Measurements from ENCODE around the gene CD1B.
"Not testable (repeated sequence)": the region's sequence is repeated elsewhere in the genome, so short reads cannot be mapped to it uniquely, and the experiment has no call there.

The CD1B gene

DNA sequence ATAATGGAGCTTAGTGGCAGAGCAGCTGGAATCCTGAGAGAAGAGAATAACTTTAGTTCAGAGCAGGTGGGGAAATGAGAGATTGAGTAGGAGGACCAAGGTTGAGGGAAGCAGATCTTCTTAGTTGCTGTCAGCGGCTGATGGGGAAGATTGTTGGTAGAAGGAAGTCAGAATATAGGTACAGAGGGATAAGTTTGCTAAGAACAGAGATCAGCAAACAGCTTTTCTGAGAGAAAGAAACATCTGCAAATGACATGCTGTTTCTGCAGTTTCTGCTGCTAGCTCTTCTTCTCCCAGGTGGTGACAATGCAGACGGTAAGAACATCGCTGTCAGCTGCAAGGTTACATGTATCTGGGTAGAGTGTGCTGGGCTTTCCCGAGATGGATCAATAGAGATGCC, 41.5 kb downstream of the CD1B start, which contains the start of gene CD1C:
Gene CD1C (plus strand): TSS at position 113 of the 400 bp plus-strand sequence. CDS start 142 bp downstream, at position 255.
- Histone ChIP-seq H3K4me3 (ENCODE audit: low read depth, low read length) (no peak within 1 kb of the TSS), H3K27ac (no peak within 1 kb of the TSS), H3K9me3 (ENCODE audit: severe bottlenecking) (no peaks in the 10 kb centered on the region), H3K27me3 (ENCODE audit: insufficient read depth, low read depth, severe bottlenecking) (peaks cover 81% of the 10 kb centered on the region), H3K36me3 (no peaks in the 10 kb centered on the region)
- TF ChIP-seq, protein P1, sequence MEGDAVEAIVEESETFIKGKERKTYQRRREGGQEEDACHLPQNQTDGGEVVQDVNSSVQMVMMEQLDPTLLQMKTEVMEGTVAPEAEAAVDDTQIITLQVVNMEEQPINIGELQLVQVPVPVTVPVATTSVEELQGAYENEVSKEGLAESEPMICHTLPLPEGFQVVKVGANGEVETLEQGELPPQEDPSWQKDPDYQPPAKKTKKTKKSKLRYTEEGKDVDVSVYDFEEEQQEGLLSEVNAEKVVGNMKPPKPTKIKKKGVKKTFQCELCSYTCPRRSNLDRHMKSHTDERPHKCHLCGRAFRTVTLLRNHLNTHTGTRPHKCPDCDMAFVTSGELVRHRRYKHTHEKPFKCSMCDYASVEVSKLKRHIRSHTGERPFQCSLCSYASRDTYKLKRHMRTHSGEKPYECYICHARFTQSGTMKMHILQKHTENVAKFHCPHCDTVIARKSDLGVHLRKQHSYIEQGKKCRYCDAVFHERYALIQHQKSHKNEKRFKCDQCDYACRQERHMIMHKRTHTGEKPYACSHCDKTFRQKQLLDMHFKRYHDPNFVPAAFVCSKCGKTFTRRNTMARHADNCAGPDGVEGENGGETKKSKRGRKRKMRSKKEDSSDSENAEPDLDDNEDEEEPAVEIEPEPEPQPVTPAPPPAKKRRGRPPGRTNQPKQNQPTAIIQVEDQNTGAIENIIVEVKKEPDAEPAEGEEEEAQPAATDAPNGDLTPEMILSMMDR (IDR thresholded peaks at IDR 0.05; ENCODE audit: low read depth, low read length) = no peak
- no peak for DNase-seq

DNA sequence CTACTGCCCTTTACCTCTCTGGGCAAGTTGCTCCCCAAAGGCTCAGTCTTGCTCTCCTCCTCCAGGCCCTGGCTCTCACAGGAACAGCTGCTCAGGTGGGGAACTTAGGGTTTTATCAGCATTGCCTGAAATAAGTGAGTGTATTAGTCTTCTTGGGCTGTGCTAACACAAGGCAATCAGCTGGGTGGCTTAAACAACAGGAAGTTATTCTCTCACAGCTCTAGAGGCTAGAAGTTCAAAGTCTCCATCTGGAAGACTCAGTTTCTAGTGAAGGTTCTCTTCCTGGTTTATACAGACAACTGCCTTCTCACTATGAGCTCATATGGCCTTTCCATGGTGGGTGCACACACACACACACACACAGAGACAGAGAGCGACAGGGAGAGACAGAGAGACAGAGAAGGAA, 44.4 kb downstream of the CD1B start:
- Histone ChIP-seq H3K36me3 (no peaks in the 10 kb centered on the region), H3K27ac (no peak overlapping the region), H3K27me3 (ENCODE audit: insufficient read depth, low read depth, severe bottlenecking) (peaks cover 85% of the 10 kb centered on the region), H3K4me3 (ENCODE audit: low read depth, low read length) (no peak overlapping the region), H3K9me3 (ENCODE audit: severe bottlenecking) (no peaks in the 10 kb centered on the region)
- TF ChIP-seq, protein P1 (IDR thresholded peaks at IDR 0.05; ENCODE audit: low read depth, low read length) = no peak
- DNase-seq = no peak

DNA sequence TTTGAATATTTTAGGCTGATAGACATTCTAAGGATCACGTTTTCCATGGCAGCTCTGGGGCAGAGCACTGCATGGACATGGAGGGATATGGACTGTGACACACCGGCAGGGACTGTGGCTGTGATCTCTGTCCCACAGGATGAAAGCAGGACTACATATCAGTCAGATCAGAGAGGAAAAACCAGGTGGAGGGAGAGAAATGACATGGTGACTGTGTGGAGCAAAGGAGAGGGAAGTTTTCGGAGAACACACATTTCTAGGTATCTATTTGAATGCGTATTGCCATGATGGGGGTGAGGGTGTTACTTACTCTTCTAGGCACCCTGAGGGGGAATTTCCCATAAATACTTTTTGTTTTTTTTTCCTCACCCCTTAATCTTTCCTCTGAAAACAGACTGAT, 44.8 kb downstream of the CD1B start:
- Histone ChIP-seq H3K4me3 (ENCODE audit: low read depth, low read length) (no peak overlapping the region), H3K36me3 (no peaks in the 10 kb centered on the region), H3K9me3 (ENCODE audit: severe bottlenecking) (no peaks in the 10 kb centered on the region), H3K27ac (no peak overlapping the region), H3K27me3 (ENCODE audit: insufficient read depth, low read depth, severe bottlenecking) (peaks cover 81% of the 10 kb centered on the region)
- TF ChIP-seq, protein P1 (IDR thresholded peaks at IDR 0.05; ENCODE audit: low read depth, low read length) = no peak
- DNase-seq = no peak

DNA sequence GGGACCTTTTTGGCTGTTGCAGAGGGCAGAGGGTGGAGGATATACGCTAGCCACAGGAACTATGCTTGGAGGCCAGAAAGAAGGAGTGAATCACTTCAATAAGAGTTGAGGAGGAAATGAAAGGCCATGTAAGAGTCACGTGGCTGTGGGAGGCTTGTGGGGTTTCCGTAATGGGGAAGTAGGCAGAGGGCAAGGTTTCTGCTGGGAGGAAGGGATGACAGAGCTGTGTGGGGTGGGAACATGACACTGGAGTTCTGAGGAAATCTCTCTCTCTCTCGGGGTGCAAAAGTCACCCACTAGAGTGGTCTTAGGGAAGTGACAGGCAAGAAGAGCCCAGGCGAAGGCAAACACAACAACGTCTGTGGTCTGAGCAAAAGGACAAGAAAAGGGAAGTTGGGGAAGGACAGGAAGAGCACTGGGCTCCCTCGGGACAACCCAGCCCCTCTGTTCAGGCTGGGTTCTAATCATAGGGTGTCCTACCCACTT, 45.5 kb downstream of the CD1B start:
- DNase-seq = no peak
- TF ChIP-seq, protein P1 (IDR thresholded peaks at IDR 0.05; ENCODE audit: low read depth, low read length) = no peak
- peaks cover 74% of the 10 kb centered on the region for H3K27me3 ChIP-seq (ENCODE audit: insufficient read depth, low read depth, severe bottlenecking)
- H3K9me3 ChIP-seq (ENCODE audit: severe bottlenecking) = peaks cover 4% of the 10 kb centered on the region
- H3K4me3 ChIP-seq (ENCODE audit: low read depth, low read length) = no peak overlapping the region
- no peak overlapping the region for H3K27ac ChIP-seq
- no peaks in the 10 kb centered on the region for H3K36me3 ChIP-seq

DNA sequence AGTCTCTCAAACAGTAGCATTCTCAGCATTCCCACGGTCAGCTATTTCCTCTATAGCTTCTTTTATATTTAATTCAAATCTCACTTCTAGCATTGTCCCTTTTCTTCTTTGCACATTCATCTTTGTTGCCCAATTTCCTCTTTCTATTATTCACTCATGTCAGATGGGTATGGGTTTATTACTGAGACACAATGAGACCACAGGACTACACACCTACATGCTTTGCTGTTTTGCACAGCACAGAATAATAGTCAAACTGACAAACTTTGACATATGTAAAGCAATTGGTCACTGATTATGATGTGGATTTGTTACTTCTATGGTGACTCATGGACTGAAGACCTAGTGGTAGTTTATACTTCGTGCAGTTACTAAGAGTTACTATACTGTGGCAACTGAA, 47.4 kb downstream of the CD1B start:
- TF ChIP-seq, protein P1 (IDR thresholded peaks at IDR 0.05; ENCODE audit: low read depth, low read length) = no peak
- DNase-seq = no peak
- H3K36me3 ChIP-seq = no peaks in the 10 kb centered on the region
- H3K27me3 ChIP-seq (ENCODE audit: insufficient read depth, low read depth, severe bottlenecking) = peaks cover 64% of the 10 kb centered on the region
- no peak overlapping the region for H3K27ac ChIP-seq
- no peak overlapping the region for H3K4me3 ChIP-seq (ENCODE audit: low read depth, low read length)
- peaks cover 12% of the 10 kb centered on the region for H3K9me3 ChIP-seq (ENCODE audit: severe bottlenecking)

DNA sequence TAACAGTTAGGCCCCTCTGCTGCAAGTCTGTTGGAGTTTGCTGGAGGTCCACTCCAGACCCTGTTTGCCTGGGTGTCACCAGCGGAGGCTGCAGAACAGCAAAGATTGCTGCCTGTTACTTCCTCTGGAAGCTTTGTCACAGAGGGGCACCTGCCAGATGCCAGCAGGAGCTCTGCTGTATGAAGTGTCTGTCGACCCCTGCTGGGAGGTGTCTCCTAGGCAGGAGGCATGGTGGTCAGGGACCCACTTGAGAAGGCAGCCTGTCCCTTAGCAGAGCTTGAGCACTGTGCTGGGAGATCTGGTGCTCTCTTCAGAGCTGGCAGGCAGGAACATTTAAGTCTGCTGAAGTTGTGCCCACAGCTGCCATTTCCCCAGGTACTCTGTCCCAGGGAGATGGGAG, 48.9 kb downstream of the CD1B start:
- Histone ChIP-seq H3K9me3 (ENCODE audit: severe bottlenecking) (peaks cover 12% of the 10 kb centered on the region), H3K27me3 (ENCODE audit: insufficient read depth, low read depth, severe bottlenecking) (peaks cover 54% of the 10 kb centered on the region)
- not testable (repeated sequence) for H3K36me3 ChIP-seq; DNase-seq; H3K4me3 ChIP-seq (ENCODE audit: low read depth, low read length); H3K27ac ChIP-seq

All from WERI-Rb-1 (cell line).